ENCODE measurements around the gene ROPN1L.
"Not testable (repeated sequence)": the region's sequence is repeated elsewhere in the genome, so short reads cannot be mapped to it uniquely, and the experiment has no call there.

The ROPN1L gene

GRCh38 chr5:10441083-10441991 is at the start of gene ROPN1L:
ROPN1L (plus strand) TSS chr5:10441879; CDS start chr5:10442168, 289 bp downstream.
- peak; percentile 62 to 67 (median 66) for DNase-seq (ENCODE audit: low read depth in 2 of 3, low spot score in 2 of 3)

GRCh38 chr5:10392567-10393328 is 48.9 kb upstream of the ROPN1L start:
- DNase-seq (ENCODE audit: low read depth in 2 of 3, low spot score in 2 of 3): not testable (repeated sequence)

DNA sequence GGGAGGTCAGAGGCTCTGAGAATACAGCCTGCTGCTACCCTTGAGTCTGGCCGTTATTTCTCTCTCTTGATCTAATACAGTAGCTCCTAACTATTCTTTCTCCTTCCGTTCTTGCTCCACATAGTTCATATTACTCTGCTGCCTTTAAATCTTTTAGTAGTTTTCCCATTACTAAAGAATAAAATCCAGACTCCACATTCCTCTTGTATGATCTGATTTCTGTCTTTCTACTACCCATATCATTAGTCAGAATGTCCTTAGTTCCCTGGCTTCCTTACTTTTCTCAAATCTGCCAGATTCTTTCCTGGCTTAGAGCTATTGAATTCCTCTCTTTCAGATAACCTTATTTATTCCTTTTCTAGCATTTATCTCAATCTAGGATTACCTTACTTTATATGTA is 48.2 kb upstream of the ROPN1L start:
- DNase-seq (ENCODE audit: low read depth in 2 of 3, low spot score in 2 of 3): no peak

DNA sequence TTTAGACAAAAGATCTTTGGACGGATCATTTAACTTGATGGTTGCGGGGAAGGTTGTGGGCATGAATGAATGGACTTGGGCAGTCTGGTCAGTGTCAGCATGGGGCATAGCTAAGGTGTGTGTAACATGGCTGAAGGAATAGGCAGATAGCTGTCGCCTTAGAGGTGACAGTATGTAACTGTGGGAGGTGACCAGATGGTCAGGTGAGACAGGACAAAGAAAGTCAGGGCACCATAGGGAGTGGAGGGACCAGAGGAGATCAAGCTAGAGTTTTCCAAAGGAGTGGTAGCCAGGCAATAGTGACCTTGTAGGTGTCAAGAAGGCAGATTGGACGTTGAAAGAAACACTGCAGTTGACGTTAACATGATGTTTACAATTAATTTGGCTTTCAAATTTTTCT is 45.1 kb upstream of the ROPN1L start:
- no peak for DNase-seq (ENCODE audit: low read depth in 2 of 3, low spot score in 2 of 3)

DNA sequence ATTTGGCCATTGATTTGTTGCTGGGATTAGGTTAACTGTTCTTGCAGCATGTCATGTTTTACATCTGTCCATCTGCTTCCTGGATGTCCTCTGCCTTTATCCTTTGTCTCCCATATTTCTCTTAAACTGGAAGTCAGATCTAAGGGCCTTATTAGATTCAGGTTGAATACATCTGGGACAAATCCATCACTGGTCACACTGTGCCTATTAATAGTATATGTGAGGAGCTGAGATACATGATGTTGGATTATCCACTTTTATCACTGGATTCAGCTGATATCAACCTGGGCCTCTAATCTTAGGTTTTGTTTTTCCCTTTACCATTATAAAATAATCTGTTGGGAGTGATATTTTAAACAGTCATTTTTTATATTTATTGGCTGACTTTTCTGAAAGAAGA is 41.8 kb upstream of the ROPN1L start:
- DNase-seq (ENCODE audit: low read depth in 2 of 3, low spot score in 2 of 3): no peak

DNA sequence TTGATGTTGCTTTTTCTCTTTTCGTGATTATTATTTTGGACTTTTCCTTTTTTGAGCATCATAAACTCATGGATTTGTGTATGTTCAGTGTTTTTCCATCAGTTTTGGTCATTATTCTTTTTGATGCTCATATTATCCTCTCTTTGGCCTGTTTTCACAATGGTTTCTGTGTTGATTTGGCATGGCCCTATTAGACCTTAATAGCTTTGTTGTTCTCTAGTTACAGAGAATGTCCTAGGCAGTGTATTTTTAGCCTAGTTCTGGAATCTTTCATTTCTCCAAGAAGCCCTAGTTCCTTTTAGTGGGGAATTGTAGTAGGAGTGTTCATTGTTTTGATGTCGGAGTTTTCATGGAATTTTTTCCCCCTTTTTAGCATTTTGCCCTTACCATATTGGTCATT is 41.3 kb upstream of the ROPN1L start:
- DNase-seq (ENCODE audit: low read depth in 2 of 3, low spot score in 2 of 3): no peak

DNA sequence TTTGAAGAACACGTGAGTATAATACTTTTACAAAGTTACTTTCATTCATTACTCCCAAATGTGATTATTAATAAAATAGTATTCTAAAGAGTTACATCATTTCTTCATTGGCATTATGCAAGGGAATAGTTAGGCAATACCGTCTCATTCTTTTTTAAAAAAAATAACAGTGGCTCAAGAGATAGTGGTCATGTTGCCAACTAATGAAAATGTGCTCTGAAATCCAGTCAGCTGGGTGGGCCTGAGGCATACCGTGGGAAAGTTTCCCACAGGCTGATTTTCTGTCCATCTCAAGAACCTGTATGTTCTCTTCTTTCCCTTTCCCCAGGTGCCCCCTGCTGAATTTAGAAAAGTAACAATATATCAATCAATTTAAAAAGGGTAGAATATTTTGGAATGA is 40.8 kb upstream of the ROPN1L start:
- no peak for DNase-seq (ENCODE audit: low read depth in 2 of 3, low spot score in 2 of 3)

DNA sequence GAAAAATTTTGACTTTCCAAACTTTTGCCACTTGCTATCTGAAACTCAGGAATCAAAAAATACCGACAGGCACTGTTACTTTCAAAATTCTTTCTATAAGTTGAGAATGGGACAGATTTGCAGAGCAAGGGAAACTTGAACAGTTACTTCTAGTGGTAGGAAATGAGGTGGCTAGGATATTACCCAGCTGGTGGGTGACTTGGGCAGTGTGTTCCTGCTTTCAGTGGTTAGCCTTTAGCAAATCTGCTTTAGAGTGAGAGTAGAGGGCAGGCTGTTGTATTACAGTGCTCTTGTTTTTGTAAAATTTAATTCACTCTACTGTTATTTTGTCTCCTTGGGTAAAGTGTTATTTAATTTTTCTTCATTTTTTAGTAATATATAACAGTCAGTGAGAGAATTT is 40.2 kb upstream of the ROPN1L start:
- no peak for DNase-seq (ENCODE audit: low read depth in 2 of 3, low spot score in 2 of 3)

GRCh38 chr5:10403829-10404228 is 37.9 kb upstream of the ROPN1L start:
- no peak for DNase-seq (ENCODE audit: low read depth in 2 of 3, low spot score in 2 of 3)

- no peak for DNase-seq (ENCODE audit: low read depth in 2 of 3, low spot score in 2 of 3)
These were observed 35.0 kb upstream of the ROPN1L start for GRCh38 chr5:10406651-10407050.

DNA sequence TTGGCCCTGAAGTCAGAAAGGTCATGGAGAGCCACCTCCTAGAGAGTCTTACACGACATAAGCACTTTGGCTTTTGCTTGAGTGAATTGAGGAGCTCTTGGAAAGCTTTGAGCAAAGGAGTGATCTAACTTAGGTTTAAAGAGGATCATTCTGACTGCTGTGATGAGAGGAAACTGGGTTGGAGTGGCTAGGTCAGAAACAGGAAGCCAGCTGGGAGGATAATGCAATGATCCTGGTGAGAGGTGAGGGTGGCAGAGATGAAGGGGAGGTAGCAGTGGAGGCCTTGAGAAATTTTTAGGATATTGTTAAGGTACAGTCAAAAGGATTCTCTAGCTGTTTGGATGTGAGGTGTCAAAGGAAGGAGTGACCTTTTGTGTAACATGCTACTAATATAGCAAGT is 32.2 kb upstream of the ROPN1L start:
- no peak for DNase-seq (ENCODE audit: low read depth in 2 of 3, low spot score in 2 of 3)

- DNase-seq (ENCODE audit: low read depth in 2 of 3, low spot score in 2 of 3): no peak
These were observed 31.0 kb upstream of the ROPN1L start for GRCh38 chr5:10410662-10411061.

DNA sequence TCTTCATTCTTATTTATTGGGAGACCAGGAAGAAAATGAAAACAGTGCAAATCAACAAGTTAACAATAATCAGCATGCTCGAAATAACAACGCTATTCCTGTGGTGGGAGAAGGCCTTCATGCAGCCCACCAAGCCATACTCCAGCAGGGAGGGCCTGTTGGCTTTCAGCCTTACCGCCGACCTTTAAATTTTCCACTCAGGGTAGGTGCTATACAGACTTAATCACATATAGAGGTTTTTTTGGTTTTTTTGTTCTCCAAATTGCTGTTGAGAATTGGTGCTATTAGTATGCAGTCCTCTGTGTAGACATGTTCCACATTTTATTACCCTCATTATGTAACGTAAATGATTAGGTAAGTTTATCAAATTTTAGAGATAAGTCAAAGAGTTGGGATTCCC is 30.3 kb upstream of the ROPN1L start:
- no peak for DNase-seq (ENCODE audit: low read depth in 2 of 3, low spot score in 2 of 3)

GRCh38 chr5:10416868-10417267 is 24.8 kb upstream of the ROPN1L start:
- DNase-seq (ENCODE audit: low read depth in 2 of 3, low spot score in 2 of 3): no peak

DNA sequence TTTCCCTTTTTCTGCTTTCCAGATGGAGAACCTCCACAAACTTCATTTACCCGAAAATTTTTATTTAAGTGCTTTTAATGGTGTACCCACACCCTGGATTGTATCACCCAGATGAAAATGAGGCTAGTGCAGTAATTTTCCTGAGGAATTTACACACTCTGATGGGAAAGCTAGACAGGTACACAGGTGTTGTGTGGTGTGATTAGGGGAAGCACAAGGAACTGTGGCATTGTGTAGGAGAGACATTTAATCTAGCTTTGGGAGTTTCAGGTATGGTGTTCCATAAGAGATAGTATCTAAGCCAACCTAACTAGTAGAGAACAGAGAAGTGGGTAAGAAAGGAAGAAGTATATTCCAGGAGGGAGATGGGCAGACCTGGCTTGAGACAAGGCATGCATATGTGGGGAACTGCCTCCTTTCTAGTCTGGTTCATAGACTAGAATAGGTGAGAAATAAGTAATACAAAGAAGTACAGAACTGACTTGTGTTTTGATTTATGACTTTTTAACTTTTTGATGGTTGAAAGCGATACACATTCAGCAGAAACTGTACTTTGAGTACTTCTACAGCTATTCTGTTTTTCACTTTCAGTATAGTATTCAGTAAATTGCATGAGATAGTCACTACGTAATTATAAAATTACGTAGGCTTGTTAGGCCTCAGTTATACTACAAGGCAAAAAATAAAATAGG is 22.9 kb upstream of the ROPN1L start:
- no peak for DNase-seq (ENCODE audit: low read depth in 2 of 3, low spot score in 2 of 3)

GRCh38 chr5:10420468-10420867 is 21.2 kb upstream of the ROPN1L start:
- DNase-seq (ENCODE audit: low read depth in 2 of 3, low spot score in 2 of 3): no peak

DNA sequence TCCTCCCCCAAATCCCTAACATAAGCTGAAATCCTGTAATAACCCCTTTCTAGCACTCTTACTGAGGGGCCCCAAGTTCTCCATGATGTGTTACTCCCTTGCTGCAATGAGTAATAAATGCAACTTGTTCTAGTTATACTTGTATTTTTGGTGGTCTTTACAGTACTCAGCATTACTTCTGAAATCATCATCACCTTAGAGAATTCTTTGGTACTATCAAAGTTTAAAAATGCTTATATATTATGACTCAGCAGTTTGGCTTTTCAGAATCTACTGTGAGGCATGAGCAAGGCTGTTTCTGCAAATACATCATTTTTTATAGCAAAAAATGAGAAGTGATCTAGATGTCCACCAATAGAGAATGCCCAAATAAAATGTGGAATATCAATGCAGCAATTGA is 20.7 kb upstream of the ROPN1L start:
- no peak for DNase-seq (ENCODE audit: low read depth in 2 of 3, low spot score in 2 of 3)

GRCh38 chr5:10421896-10422691 is 19.6 kb upstream of the ROPN1L start:
- DNase-seq (ENCODE audit: low read depth in 2 of 3, low spot score in 2 of 3): no peak

DNA sequence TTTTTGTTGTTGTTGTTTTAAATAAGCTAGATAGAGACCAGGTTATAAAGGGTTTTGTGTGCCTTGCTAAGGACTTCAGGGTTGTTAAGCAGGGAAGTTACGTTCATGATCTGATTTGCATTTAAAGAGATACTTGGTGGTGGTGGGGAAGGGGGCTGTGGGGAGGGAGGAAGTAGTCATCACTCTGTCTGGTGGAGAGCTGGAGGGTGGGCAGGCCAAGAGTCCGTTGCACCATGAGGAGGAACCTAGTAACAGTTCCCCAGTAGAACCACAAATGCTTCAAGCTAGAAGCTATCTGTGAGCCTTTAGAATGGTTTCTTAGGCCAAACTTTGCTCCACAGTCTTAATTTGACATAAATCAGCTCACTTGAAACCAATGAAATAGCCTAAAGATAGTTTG is 18.7 kb upstream of the ROPN1L start:
- no peak for DNase-seq (ENCODE audit: low read depth in 2 of 3, low spot score in 2 of 3)

DNA sequence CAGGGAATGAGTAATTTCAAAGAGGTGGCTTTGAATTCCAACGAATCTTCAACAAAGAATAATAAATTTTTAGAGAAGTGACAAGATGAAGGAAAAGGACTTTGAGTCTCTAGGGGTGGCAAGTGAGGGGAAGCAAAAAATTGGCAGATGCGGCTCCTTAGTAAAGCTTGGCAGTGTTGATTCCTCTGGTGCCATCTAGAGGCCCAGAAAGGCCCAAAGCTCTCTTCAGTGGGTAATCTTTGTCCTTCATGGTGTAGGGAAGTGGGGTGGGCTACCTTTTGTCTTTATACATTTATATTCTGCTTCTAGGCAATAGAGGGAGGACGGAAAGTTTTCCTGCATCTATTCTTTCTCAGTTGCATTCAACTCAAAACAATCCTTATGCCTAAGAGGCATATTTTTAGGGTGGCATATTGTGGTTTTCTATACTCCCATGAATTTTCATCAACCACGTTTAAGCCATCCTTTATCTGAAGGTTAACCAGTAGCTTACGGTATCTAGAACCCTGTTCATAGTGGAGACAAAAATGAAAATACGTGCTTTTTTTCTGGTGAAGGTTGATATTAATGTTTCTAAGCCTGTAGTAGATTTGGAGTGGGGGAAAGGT is 17.5 kb upstream of the ROPN1L start:
- DNase-seq (ENCODE audit: low read depth in 2 of 3, low spot score in 2 of 3): no peak

- DNase-seq (ENCODE audit: low read depth in 2 of 3, low spot score in 2 of 3): no peak
These were observed 14.5 kb upstream of the ROPN1L start for GRCh38 chr5:10427201-10427600.

All from activated CD8-positive, alpha-beta memory T cell treated with anti-CD3 and anti-CD28 coated beads for 48 hours (primary cell).